AG08395 (cell line): ENCODE measurements around the gene BCOR.

Experiments
- DNase-seq: peaks from one replicate; pipeline ENCODE4 v3.0.0; 2012; ENCODE audit warnings: mixed read lengths, low spot score

BCOR gene

GRCh38 chrX:40084471-40085101 lies 13.2 kb downstream of the BCOR start:
- DNase-seq: no peak

GRCh38 chrX:40083979-40084359 lies 13.8 kb downstream of the BCOR start:
- DNase-seq: no peak

GRCh38 chrX:40083120-40083978 lies 14.4 kb downstream of the BCOR start:
- no peak for DNase-seq

- DNase-seq: no peak
These were observed 15.2 kb downstream of the BCOR start for GRCh38 chrX:40082447-40083119.

- no peak for DNase-seq
These were observed 16.1 kb downstream of the BCOR start for GRCh38 chrX:40081679-40082068.

- DNase-seq: no peak
These were observed 16.7 kb downstream of the BCOR start for GRCh38 chrX:40080894-40081678.

- no peak for DNase-seq
These were observed 18.2 kb downstream of the BCOR start for GRCh38 chrX:40079572-40079971.

GRCh38 chrX:40078489-40079227 lies 19.1 kb downstream of the BCOR start:
- no peak for DNase-seq

- no peak for DNase-seq
These were observed 19.9 kb downstream of the BCOR start for GRCh38 chrX:40077906-40078305.

GRCh38 chrX:40076750-40077575 lies 20.8 kb downstream of the BCOR start:
- no peak for DNase-seq

- DNase-seq: no peak
These were observed 22.8 kb downstream of the BCOR start for GRCh38 chrX:40074959-40075332.

GRCh38 chrX:40074080-40074958 lies 23.4 kb downstream of the BCOR start:
- DNase-seq: no peak

GRCh38 chrX:40073439-40074054 lies 24.2 kb downstream of the BCOR start:
- DNase-seq: no peak

GRCh38 chrX:40072246-40072645 lies 25.5 kb downstream of the BCOR start:
- no peak for DNase-seq

GRCh38 chrX:40068048-40068447 lies 29.7 kb downstream of the BCOR start:
- DNase-seq: no peak

GRCh38 chrX:40066700-40067099 lies 31.1 kb downstream of the BCOR start:
- DNase-seq: no peak

- no peak for DNase-seq
These were observed 32.3 kb downstream of the BCOR start for GRCh38 chrX:40065296-40066046.

GRCh38 chrX:40064055-40064597 lies 33.6 kb downstream of the BCOR start:
- no peak for DNase-seq
